DND-41 (cell line): ENCODE measurements around the gene REG1B.

Source experiments
- ATAC-seq: fragments of 200-7000 bp; cut with Tn5 transposase; 3 replicates; pipeline ENCODE4 v1.9.1; 2021; ENCODE audit warnings: low read depth; ENCODE audit not compliant: insufficient read depth
- DNase-seq: peaks from one replicate; pipeline ENCODE4 v3.0.0-alpha.2; 2020
- H2AFZ ChIP-seq: 2 replicates; pipeline ENCODE4 v1.6.0; 2012; ENCODE audit warnings: low read depth, low read length
- H3K27ac ChIP-seq: 2 replicates; pipeline ENCODE4 v1.5.1; 2012; ENCODE audit warnings: low read length, inconsistent platforms
- H3K27me3 ChIP-seq: fragments of 200-600 bp; sonication (generic); 2 replicates; pipeline ENCODE4 v1.6.0; 2012; ENCODE audit warnings: low read length, mild to moderate bottlenecking, inconsistent platforms; ENCODE audit not compliant: insufficient read depth, poor library complexity
- H3K36me3 ChIP-seq: 2 replicates; pipeline ENCODE4 v1.5.1; 2012; ENCODE audit warnings: low read length, inconsistent platforms; ENCODE audit not compliant: insufficient read depth
- H3K4me1 ChIP-seq: 2 replicates; pipeline ENCODE4 v1.5.1; 2012; ENCODE audit warnings: mild to moderate bottlenecking, low read length; ENCODE audit not compliant: insufficient read depth
- H3K4me2 ChIP-seq: 2 replicates; pipeline ENCODE4 v1.6.0; 2012; ENCODE audit warnings: mild to moderate bottlenecking, moderate library complexity, low read length, inconsistent platforms; ENCODE audit not compliant: insufficient read depth
- H3K4me3 ChIP-seq, 2 experiments: fragments of 200-600 bp in 1 of 2; shearing (Covaris generic) in 1 of 2; 2 replicates each; pipeline ENCODE4 v1.5.1; 2012 to 2016; ENCODE audit warnings: inconsistent platforms in 2 of 2, low read length in 2 of 2, mild to moderate bottlenecking in 2 of 2, low read depth in 1 of 2, moderate library complexity in 1 of 2
- H3K79me2 ChIP-seq: 2 replicates; pipeline ENCODE4 v1.6.0; 2012; ENCODE audit warnings: low read length, inconsistent platforms; ENCODE audit not compliant: insufficient read depth
- H3K9ac ChIP-seq: 2 replicates; pipeline ENCODE4 v1.6.0; 2012; ENCODE audit warnings: low read depth, mild to moderate bottlenecking, inconsistent platforms, low read length, moderate library complexity
- H3K9me3 ChIP-seq: 2 replicates; pipeline ENCODE4 v1.5.1; 2012; ENCODE audit warnings: low read length, moderate library complexity, mild to moderate bottlenecking, inconsistent platforms; ENCODE audit not compliant: insufficient read depth, severe bottlenecking
- H4K20me1 ChIP-seq: 2 replicates; pipeline ENCODE4 v1.6.0; 2012; ENCODE audit warnings: low read length; ENCODE audit not compliant: insufficient read depth
- EZH2 ChIP-seq: IDR thresholded peaks from 3 replicates; pipeline ENCODE4 v1.6.1; 2012; ENCODE audit warnings: borderline replicate concordance, low read depth, mild to moderate bottlenecking, moderate library complexity, low read length, inconsistent platforms; ENCODE audit not compliant: severe bottlenecking
- TF ChIP-seq, protein P1 (sequence below): IDR thresholded peaks from 2 replicates; pipeline ENCODE4 v1.5.1; 2012; ENCODE audit warnings: borderline replicate concordance, low read length, moderate library complexity, mild to moderate bottlenecking; ENCODE audit not compliant: poor library complexity, severe bottlenecking; ENCODE audit errors: extremely low read depth

REG1B gene

DNA sequence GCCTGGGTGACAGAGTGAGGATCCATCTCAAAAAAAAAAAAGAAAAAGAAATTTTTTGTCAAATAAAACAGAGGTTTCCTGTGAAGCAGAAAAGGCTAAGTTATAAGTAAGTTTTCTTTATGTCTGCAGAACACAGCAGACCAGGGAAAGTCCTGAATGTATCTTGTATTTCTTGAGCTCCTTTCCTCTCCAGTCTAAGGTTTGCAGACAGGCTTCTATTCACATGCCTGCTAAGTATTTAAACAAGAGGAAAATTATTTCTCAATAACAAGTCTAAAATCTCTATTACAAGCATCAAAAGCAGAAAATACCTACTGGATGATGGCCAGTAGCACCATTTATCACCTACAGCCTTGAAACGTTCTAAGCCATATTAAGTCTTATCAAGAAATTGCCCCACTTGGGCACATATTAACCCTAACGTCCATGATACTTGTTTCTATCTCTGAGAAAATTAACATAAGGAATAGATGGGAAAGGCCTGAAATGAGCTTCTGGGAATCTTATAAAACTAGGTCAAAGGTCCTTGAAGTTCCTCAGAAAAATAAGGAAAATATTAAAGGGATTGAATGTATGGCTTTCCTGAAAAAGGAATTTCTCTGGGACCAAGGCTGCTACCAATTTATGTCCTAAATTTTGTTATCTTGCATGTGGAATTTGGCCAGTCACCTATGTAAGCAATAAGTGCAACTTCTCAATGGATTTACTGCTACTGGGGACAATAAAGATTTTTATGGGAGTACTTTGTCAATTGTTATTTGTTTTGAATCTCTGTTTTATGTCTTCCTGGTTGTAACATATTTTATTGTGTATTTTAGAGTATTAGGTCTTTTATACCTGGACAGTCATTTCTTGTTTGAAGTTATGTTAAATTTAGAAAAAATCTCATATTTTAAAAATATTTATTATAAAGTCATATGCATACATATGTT lies 29.5 kb upstream of the REG1B start:
- no peak for TF ChIP-seq EZH2
- TF ChIP-seq, protein P1, sequence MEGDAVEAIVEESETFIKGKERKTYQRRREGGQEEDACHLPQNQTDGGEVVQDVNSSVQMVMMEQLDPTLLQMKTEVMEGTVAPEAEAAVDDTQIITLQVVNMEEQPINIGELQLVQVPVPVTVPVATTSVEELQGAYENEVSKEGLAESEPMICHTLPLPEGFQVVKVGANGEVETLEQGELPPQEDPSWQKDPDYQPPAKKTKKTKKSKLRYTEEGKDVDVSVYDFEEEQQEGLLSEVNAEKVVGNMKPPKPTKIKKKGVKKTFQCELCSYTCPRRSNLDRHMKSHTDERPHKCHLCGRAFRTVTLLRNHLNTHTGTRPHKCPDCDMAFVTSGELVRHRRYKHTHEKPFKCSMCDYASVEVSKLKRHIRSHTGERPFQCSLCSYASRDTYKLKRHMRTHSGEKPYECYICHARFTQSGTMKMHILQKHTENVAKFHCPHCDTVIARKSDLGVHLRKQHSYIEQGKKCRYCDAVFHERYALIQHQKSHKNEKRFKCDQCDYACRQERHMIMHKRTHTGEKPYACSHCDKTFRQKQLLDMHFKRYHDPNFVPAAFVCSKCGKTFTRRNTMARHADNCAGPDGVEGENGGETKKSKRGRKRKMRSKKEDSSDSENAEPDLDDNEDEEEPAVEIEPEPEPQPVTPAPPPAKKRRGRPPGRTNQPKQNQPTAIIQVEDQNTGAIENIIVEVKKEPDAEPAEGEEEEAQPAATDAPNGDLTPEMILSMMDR, result no peak
- Histone ChIP-seq H4K20me1 (no peaks in the 10 kb centered on the region), H2AFZ (no peak overlapping the region), H3K9ac (no peak overlapping the region), H3K79me2 (no peaks in the 10 kb centered on the region), H3K4me2 (no peak overlapping the region), H3K27ac (no peak overlapping the region), H3K4me3 (no peak overlapping the region), H3K27me3 (no peaks in the 10 kb centered on the region), H3K9me3 (no peaks in the 10 kb centered on the region), H3K36me3 (no peaks in the 10 kb centered on the region), H3K4me1 (no peaks in the 10 kb centered on the region)
- no peak for DNase-seq
- no peak for ATAC-seq

DNA sequence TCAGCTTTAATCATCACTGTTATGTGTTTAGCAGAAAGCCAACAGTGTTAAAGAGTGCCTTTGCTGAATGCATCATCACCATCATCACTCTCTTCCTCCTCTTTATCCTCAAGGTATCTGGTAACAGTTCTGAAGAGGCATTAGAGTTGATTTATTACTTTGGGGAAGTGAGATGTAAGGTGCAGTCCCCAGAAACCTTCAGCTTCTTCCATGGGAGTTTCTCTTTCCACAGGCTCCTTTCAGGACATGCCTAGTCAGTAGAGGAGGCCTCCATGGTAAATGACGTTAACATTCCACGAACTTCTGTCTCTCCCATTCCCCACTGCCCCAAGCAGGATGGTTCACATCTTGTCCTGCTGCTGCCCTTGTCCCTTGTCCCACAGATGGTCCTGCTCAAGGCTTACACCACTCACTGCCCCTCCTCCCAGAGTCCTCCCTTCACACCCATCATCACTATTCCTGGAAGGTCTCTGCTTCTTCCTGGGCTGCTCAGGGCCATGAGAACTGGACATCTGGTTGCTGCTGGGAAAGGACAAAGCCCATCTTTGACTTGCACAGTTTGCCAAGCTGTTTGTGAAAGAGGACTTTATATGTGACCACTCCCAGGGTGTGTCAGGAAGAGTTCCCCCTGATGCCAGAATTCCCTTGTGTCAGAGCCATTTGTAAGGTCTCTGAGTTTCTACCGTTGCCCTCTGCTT lies 27.2 kb upstream of the REG1B start:
- Histone ChIP-seq H3K9ac (no peak overlapping the region), H3K9me3 (no peaks in the 10 kb centered on the region), H3K4me1 (no peaks in the 10 kb centered on the region), H3K4me2 (no peak overlapping the region), H3K4me3 (no peak overlapping the region), H3K27me3 (no peaks in the 10 kb centered on the region), H4K20me1 (no peaks in the 10 kb centered on the region), H3K79me2 (no peaks in the 10 kb centered on the region), H2AFZ (no peak overlapping the region), H3K27ac (no peak overlapping the region), H3K36me3 (no peaks in the 10 kb centered on the region)
- ATAC-seq (no peak), DNase-seq (no peak)
- TF ChIP-seq, protein P1, result no peak
- no peak for TF ChIP-seq EZH2

DNA sequence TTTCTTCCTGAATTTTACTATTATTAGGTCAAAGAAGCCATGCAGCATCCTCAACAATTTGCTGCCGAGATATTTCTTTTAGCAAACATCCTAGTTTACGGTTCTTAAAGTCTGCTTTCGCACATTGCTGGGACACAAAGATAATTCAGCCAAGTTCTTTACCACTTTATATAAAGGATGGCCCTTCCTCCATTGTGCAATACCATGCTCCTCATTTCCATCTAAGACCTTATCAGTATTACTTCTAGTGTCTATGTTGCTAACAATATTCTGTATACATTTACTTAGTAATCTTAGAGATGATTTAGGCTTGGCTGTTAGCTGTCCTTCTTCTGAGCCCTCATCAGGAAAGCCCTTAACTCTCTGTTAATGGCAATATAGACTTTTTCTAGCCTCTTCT lies 24.5 kb upstream of the REG1B start:
- Histone ChIP-seq H3K4me1 (no peaks in the 10 kb centered on the region), H2AFZ (no peak overlapping the region), H3K4me2 (no peak overlapping the region), H3K9ac (no peak overlapping the region), H4K20me1 (no peaks in the 10 kb centered on the region), H3K79me2 (no peaks in the 10 kb centered on the region), H3K4me3 (no peak overlapping the region), H3K9me3 (no peaks in the 10 kb centered on the region), H3K27me3 (no peaks in the 10 kb centered on the region), H3K27ac (no peak overlapping the region), H3K36me3 (no peaks in the 10 kb centered on the region)
- DNase-seq, result no peak
- no peak for ATAC-seq
- TF ChIP-seq EZH2, result no peak
- TF ChIP-seq, protein P1, result no peak
